NCI-H524 treated with DMSO at 0.1 percent for 48 hours (cell line): ENCODE results near the gene EIF6.
"Not testable (repeated sequence)": the region's sequence is repeated elsewhere in the genome, so short reads cannot be mapped to it uniquely, and the experiment has no call there.

ENCODE experiments used
- DNase-seq: peaks from one replicate; lab custom pipeline; 2025; lab: John Stamatoyannopoulos, UW

EIF6 gene

DNA sequence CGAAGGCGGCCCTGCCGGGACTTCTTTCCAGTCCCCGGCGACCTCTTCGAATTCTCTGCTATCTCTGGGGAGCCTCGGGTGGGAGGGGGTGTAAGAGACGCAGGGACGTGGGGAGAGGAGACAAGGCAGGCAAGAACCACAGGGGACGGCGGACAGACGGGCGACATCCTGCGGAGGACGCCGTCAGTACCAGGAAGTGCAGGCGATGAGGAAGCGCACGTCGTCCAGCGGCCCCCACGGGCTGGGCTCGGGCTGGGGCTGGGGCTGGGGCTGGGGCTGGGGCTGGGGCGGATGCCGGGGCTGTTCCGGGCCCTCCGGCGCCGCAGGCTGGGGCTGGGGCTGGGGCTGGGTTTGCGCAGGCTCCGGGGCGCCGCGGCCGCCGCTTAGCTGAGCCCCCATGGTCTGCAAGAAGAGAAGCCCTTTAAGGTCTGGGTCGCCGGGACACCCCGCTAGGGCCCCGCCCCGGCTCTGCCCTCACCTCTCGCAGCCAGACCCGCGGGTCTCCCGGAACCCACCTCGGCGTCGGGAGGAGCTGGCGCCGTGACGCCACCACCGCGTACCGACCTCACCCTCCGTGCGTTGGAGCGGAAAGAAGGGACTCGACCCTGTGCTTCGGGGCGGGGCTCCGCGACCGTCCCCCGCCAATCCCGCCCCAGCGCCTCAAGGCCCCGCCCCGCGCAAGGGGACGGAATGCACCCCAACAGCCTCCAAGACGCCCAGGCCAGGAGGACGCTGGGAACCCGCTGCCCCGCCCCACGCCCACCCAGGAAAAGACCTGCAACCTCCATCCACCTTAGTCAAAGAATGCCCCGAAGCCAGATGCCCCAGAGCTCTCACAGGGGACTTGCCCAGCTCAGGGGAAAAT is 6.8 kb downstream of the EIF6 start, which contains the start of gene MMP24OS:
MMP24OS (minus strand) TSS at position 592 of the 865 bp plus-strand sequence; CDS start at position 399, 193 bp downstream.
- peak; percentile 52 for DNase-seq

DNA sequence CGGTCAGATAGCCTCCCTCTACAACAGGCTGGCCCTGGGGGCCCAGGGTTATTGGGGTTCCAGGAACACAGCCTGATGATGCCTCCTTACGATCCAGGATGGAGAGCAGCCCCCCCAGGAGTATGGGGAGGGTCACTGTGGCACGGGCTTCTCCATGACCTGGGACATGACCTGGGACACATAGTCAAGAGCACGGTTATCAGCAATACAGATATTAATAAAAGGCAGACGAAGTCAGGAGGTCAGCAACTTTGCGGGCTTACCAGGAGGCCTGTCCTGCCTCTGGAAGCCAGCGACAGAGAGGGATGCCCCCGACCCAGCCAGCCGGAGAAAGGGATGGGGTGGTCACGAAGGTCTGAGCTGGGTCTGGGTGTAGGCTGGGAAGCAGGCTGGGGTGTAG is 7.4 kb downstream of the EIF6 start:
- no peak for DNase-seq

DNA sequence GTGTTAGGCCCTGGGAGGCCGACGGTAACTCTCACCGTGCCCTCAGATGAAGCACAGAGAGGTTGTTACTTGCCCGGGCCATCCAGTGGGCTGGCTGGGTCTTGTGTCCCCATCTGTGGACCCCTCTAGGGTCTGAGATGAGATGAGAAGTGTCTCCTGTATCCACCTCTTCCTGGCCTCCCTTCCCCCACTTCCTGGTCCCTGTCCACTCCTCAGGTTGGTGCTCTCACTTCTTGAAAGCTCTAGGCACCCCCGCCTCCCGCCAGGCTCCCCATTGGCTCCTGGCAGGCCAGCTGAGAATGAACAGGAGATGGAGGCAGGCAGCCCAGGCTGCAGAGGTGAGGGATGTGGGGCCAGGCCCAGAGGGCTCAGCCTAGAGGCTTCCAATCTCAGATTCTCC is 8.2 kb downstream of the EIF6 start:
- DNase-seq, result no peak

DNA sequence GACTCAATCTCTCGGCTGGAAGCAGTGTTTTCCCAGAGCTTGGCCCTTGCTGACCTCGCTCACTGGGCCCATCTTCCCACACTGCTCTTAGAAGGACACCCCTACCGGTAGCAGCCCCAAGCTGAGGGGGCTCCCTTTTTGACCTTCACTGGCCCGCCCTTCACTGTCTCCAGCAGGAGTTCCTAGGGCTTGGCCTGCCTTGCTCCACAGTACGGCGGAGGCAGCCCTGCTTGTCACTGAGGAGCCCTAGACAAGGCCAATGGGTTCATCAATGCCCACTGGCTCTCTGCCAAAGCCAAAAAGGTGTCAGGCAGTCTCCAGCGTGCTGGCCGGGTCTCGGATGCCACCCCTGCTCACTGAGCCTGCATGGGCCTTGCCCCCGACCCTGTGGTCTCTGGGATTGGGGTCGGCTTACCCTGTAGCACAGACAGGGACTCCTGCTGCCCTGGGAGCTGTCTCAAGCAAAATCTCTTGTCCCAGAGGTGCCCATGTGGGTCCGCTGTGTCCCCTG is 8.8 kb downstream of the EIF6 start:
- no peak for DNase-seq

DNA sequence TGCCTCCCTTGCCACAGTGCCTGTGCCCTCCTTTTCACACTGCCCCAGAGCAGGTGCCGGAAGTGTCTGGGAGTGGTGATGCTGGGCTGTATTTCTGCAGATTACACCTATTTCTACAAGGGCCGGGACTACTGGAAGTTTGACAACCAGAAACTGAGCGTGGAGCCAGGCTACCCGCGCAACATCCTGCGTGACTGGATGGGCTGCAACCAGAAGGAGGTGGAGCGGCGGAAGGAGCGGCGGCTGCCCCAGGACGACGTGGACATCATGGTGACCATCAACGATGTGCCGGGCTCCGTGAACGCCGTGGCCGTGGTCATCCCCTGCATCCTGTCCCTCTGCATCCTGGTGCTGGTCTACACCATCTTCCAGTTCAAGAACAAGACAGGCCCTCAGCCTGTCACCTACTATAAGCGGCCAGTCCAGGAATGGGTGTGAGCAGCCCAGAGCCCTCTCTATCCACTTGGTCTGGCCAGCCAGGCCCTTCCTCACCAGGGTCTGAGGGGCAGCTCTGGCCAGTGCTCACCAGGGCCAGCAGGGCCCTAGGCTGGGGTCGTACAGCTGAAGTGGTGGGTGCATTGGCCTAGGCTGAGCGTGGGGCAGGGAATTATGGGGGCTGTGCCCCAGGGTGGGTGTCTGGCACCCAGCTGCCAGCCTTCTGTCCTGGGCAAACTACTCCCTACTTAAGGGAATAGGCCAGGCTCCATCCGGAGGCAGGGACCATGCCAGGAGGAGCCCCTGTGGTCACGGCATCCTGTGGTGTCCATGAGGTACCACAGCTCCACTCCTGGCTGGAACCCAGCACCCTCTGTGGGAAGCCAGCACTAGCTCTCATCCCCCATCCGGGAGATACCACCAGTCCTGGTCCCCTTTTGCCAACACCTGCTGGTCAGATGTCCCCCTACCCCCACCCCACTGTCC is 10.1 kb downstream of the EIF6 start:
- DNase-seq, result no peak

DNA sequence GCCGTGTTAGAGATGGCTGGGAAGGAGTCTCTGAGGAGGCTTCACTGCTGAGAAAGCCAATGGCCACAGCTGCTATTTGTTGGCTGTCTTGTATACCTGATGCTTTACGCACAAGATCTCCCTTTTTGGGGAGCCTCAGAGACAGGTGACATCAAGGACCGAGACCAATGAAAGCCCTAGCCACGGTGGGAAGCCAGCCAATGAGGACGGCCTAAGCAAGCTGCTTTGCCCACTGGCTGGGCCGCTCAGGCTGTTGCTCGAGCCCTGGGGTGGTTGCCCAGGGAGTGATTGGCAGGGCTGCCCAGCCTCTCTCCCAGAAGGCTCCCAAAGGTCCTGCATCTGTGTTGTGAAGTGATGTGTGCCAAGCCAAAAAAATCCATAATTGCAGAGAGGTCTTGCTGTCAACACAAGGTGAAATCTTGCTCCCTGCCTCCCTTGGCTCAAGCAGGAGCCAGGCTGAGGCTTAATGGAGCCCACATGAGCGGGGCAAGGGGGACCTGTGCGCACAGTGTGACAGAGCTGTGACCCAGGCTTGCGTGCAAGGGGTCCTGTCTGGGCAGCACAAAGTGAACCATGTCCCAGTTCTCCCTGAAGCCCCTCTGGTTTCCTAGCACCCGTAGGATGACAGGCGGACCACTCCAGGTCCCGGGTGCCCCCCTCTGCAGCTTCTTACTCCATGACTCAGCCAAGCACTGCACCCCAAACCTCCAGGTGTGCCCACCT is 11.0 kb downstream of the EIF6 start:
- DNase-seq, result no peak

DNA sequence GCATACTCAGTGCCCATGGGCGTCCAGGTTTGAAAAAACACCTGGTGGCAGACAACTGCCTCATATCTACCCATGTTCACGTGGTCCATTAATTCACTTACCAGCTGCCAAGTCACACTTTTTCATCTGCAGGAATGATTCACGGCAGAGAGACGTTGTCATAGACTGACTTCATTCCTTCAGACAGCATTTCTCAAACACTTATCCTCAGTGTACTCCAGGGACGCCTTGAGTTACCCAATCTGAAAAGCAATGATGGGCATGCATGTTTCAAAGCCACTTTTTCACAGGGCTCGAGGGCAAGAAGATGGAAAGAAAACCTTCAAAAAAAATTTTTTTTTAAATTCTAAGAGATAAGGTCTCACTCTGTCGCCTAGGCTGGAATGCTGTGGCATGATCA is 12.7 kb downstream of the EIF6 start:
- DNase-seq, result no peak

DNA sequence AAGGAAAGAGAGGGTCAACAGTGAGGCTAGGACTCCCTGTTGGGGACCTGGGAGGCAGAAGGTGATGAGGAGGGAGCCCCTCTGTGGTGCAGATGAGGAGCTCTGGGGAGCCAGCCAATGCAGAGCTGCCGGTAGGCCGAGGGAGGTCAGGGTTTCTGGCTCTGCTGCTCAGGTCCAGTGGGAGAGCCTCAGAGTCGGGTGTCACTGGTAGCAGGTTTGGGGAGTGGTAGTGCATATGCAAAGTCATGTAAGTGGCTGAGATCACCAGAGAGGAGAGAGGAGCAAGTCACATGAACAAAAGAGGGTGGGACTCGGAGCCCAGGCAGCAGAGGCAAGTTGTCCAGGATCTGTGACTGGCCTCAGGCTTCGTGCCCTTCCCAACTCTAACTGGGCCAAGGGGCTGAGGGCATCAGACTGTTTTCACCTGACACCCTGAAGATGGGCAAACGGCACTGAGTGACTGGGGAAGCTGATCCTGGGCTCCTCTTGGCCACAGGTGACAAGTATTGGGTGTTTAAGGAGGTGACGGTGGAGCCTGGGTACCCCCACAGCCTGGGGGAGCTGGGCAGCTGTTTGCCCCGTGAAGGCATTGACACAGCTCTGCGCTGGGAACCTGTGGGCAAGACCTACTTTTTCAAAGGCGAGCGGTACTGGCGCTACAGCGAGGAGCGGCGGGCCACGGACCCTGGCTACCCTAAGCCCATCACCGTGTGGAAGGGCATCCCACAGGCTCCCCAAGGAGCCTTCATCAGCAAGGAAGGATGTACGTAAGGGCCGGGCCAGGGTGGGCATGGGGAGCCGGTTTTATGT is 13.3 kb downstream of the EIF6 start:
- no peak for DNase-seq

DNA sequence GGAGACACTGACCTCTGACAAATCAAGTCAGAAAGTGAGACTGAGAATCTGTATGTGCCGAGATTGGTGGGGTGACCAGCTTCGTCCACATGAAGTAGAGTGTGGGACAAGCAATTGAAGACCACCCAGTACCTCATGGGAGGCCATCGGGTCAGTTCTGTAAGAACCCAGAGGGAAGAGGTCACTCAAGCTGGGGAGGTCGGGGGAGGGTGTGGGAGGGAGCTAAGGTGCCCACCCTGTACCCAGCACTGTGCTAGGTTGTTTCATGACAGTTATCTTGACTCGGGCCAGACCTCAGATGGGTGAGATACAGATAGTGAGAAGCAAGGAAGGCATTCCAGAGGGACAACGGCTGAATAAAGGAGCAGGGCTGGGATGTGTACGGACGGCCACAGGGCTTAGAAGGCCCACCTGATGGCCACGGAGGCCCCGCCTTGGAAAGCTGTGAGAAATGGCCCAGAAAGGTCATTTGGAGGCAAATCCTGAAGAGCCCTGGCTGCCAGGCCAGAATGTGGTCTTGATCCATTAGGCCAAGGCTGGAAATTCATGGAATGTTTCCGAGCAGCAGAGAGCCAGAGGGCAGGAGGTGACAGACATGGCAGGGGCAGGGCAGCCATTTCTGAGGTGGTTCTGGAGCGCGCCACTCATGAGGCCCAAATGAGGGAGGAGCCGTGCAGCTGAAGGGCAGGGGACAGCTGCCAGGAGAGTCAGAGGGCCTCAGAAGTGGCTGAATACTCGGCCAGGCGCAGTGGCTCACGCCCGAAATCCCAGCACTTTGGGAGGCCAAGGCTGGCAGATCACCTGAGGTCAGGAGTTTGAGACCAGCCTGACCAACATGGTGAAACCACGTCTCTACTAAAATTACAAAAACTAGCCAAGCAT is 14.3 kb downstream of the EIF6 start:
- DNase-seq, result no peak

DNA sequence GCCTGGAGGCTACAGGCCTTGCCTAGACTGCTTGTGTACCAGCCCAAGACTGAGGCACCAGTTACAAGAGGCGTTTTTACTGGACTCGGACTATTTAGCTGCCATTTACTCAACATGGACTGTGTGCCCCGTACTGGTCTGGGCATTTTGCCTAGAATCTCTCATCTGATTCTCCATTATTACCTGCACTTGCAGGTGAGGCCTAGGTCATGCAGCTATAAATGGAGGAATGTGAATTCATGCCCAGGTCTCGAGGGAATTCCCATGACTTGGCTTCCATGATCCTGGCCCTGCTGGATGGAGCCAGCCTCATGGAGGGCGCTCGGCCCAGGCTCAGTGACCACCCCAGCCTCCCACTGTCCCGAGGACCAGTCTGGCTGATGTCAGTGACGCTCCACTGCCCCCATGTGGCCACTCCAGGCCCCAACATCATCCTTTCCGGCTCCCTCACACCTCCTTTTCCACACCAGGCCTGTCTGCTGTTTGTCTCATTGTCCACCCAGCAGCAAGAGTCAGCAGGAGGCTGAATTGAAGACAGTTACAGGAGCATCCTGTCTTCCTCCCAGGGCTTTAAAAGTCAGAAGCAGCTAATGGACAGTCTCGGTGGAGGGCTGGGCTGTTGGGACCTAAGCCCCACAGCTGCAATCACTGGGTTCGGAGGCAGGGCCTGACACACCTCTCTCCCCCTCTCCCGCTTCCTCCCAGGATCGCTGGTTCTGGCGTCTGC is 15.4 kb downstream of the EIF6 start:
- no peak for DNase-seq

DNA sequence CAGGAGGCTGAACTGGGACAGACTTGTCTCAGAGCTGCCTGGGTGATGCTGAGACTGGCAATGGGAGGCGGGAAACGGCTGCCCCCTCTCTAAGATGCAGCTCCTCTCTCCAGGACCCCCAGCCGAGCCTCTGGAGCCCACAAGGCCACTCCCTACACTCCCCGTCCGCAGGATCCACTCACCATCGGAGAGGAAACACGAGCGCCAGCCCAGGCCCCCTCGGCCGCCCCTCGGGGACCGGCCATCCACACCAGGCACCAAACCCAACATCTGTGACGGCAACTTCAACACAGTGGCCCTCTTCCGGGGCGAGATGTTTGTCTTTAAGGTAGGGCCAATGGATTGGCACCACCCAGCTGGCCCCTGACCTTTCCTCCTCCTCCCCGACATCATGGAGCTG is 17.5 kb downstream of the EIF6 start:
- no peak for DNase-seq

DNA sequence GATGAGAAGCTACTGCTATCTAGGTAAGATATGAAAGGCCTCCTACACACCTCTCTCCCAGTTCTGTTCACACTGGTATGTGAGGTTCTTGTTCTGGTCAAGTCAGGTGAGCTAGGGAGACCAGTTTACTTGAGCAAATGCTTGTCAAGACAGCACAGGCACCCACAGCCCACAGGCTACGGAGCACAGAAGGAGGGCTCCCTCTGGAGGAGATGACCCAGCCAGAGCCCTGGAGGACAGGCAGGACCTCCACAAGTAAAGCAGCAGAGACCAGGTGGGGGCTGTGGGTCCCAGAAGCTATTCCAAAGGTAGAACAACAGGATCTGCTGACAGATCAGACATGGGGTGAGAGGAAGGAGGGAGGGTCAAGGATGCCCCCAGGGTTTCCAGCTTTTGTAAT is 19.8 kb downstream of the EIF6 start:
- DNase-seq, result no peak

DNA sequence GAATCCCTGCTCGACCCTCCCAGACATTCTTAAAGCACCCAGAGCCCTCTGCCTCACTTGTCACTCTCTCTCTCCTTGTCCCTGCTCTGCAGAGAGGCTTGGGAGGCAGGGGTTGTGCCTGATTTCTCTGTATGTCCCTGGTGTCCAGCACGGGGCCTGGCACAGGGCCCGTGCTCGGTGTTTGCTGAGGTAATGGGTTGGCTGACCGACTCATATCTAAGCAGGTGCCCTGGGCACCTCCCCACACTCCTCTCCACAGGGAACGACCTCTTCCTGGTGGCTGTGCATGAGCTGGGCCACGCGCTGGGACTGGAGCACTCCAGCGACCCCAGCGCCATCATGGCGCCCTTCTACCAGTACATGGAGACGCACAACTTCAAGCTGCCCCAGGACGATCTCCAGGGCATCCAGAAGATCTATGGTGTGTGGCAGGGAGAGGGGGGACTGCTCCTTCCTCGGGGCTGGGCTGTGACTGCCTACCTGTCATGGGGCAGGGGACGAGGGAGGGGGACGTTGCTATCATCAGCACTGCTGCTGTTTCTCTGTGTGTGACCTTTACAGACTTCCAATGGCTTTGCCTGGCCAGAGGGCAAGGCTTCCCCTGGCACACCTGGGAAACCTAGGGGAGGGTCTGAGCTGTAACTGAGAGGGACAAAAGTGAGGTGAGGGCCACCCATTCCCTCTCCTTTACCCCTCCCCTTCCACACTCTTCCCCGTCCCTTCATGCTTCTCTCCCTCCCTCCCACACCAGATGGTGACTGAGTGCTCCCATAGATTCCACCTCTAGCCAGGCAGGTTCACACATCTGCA is 20.8 kb downstream of the EIF6 start:
- DNase-seq, result no peak

DNA sequence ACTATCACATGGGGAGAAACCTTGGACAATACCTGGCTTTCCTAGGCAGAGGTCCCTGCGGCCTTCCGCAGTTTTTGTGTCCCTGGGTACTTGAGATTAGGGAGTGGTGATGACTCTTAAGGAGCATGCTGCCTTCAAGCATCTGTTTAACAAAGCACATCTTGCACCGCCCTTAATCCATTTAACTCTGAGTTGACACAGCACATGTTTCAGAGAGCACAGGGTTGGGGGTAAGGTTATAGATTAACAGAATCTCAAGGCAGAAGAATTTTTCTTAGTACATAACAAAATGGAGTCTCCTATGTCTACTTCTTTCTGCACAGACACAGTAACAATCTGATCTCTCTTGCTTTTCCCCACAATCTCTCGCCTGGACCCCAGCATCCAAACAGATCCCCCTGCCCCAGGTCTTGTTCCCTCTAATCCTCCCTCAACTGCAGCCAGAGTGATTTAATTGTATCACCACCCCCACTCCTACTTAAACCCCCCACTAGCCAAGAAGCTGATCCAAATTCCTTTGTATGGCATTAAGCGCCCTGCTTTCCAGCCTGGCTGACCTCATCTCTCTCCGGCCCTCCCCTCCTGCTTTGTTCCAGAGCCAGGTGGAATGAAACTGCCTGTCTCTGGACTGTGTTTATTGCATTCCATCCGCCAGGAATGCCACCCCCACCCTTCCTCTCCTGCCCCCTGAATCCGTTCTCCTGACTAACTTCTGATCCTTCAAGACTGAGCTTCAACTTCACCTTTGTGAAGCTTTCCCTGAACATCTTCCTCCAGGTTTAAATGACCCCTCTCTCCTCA is 21.6 kb downstream of the EIF6 start:
- DNase-seq, result peak; percentile 27

DNA sequence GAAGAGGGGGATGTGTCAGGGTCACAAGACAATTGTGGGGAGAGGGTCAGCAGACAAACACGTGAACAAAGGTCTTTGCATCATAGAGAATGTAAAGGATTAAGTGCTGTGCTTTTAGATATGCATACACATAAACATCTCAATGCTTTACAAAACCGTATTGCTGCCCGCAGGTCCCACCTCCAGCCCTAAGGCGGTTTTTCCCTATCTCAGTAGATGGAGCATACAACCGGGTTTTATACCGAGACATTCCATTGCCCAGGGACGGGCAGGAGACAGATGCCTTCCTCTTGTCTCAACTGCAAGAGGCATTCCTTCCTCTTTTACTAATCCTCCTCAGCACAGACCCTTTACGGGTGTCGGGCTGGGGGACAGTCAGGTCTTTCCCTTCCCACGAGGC is 22.3 kb downstream of the EIF6 start:
- not testable (repeated sequence) for DNase-seq

DNA sequence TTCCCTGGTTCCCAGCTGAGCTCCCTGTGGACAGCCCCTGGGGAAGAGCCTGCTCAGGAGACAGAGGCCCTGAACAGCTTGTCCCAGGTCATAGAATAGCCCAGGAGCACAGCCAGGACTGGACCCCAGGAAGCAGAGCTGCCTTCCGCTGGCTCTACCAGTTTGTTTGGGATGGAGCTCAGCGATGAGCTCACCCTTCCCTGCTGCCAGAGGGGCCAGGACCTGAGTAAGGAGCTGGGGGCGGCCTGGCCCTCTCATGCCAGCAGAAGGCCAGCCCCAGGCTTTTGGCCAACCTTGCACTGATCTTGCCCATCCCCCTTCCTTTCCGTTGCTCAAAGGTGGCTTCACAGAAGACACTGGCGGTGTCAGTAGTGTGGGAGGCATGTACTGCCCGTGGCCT is 24.1 kb downstream of the EIF6 start:
- DNase-seq, result no peak

DNA sequence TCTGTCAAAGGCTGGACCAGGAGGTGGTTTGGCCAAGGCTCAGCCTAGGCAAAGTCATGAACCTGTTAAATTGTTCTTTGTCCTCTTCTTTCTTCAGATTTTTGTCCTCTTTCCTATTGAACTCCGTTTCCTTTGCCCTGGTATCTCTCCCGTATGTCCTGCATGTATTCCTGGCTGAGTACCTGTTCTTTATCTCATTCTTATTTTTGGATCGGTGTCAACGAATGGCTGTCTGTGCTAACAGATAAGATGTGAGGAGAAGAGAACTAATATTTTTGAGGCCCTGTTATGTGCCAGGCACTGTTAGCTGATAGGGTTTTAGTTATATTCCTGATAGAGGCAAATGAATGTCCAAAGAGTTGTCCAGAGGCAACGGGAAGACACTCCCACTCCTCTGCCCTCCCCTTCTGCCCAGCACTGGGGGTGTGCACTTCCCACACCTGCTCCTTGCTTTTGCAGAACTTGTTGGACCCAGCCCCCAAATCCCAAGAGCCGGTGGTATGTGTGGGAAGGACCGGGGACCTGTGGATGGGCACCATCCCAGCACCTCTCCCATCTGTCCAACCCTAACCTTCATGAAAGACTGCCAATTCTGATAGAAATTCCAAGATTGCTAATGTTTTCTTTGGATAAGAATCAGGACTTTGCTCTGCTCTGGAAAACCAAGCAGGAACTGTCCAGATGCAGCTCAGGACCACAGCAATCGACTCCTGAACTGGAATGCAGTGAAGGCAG is 27.2 kb downstream of the EIF6 start:
- no peak for DNase-seq
